ENCODE measurements around the gene TFF1.

DNA sequence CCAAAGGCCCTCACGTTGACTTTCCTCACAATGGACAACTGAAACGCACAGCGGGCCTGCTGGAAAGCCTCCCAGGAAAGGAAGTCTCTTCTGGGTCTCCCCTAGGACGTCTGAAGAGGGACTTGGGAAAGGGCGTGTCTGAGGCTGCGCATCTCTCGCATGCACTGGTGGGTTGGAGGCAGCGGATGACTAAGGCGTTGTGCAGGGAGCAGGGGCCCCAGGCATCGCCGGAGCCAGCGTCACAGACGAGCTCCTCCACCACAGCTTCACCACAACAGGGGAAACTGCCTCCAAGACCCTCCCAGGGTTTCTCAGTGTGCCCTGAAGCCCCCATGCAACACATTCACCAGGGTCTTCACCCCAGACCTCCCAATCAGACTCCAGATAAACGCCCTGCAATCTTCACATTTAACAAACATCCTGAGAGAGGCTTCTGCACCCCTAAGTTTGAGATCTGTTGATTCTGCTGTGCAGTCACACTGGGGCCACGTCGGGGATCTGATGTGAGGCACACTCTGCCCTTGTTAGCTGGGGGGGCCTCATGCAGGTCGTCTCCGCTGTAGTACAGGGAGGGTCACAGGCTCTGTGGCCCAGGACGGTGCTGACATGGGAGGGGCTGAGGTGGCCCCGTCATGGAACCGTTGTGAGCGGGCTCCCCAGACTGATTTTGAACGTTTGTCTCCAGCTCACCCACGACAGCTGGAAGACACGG is 7.0 kb upstream of the TFF1 start:
- TF ChIP-seq CTCF (conservative IDR thresholded peaks at IDR 0.05; ENCODE audit: low read depth, low read length): no peak
- TF ChIP-seq EZH2phosphoT487 (IDR thresholded peaks at IDR 0.05; ENCODE audit: borderline replicate concordance, low read length): no peak

All from PC-3 (cell line).